Activated CD8-positive, alpha-beta memory T cell treated with anti-CD3 and anti-CD28 coated beads for 4 hours (primary cell): ENCODE data around the gene ELAPOR1.

ENCODE experiments used
- DNase-seq, 2 donors: peaks; one replicate each; pipeline ENCODE4 v3.0.0-alpha.2; 2020; ENCODE audit warnings: low read depth in 2 of 2

Gene ELAPOR1

DNA sequence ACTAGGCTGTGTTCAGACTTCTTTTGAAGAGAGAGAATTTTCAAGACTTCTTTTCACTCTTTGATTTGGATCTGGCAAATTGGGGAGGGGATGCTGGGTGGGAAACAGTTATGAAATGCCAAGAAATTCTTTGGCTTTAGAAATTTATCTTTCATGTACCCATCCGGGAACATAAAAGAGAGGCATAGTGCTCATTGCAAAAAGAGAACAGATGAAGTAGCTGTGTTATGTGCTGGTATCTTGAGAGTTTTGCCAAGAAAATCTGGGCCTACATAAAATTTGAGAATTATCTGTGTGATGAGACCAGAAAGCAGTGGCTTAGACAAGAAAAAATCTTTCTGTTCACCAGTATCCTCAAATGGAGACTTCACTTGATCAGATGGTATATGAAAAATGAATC lies 19.0 kb upstream of the ELAPOR1 start:
- DNase-seq: no peak

DNA sequence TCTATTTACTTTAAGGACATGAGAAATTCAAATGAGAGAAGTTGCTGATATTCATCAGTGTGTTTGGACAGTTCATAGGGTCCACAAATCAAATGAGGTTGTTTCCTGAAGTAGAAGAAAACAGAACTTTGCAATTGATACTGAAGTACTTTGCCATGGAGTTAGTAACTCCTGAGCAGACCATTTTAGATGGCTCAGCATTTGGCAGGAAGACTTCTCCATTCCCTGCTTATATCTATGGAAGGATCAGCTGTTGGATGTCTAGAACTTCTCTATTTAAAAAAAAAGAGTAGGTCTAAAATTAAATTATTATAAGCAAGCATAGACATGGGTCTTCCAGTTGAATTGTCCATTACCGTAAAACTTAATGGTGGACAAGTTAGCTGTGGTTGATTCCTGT lies 18.3 kb upstream of the ELAPOR1 start:
- DNase-seq: no peak

DNA sequence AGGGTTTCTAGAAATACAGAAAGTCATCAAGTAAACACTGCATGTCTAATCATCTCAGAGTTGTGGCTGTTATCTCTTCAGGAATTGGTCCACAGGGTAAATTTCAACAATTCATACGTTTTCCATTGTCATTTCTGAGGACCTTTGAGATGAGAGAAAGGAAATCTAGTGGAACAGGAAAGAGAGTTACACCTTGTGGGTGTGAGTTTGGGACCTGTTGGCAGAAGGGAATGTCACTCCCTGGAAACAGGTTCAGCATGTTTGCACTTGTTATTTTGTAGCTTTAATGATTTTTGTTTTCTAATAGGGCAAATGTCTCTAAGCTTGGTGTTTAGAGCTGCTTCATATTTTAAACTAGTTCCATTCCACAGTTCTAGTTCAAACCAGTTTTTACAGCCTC lies 17.8 kb upstream of the ELAPOR1 start:
- no peak for DNase-seq

DNA sequence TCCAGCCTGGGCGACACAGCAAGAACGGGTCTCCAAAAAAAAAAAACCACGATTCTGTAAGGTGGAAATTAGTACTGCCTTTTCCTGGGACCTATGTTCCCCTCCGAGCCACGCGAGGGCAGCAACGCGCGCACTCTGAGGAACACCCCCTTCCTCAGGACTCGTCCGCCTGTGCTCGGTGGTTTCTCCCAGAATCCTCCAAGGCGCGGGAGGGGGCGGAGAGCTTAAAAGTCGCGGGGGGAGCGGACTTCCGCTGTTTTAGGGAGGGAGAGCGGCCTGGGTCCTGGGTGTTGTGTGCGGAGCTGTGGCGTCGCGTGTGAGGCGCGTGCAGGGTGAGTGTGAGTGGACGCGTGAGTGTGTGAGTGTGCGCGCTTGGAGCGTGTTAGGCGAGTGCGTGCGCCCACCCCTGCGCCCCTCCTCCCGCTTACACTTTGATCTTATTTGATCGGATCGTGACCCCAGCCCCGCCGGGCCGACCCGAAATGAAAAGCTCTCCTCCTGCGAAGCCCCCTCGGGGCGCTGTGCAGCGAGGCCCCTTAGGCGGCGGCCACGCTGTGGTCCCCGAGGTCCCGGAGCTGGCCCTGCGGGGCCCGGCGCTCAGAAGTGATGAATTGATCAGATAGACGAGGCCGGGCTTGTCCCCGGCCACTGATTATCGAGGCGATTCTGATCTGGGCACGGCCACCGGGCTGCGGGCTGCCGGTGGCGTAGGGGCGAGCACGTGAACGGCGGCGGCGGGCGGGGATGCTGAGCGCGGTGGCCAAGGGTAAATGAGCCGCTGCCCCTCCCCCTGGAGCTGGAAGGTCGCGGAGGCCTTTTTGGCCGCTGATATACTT lies 13.8 kb upstream of the ELAPOR1 start:
- DNase-seq: peak; percentile 94 to 97

DNA sequence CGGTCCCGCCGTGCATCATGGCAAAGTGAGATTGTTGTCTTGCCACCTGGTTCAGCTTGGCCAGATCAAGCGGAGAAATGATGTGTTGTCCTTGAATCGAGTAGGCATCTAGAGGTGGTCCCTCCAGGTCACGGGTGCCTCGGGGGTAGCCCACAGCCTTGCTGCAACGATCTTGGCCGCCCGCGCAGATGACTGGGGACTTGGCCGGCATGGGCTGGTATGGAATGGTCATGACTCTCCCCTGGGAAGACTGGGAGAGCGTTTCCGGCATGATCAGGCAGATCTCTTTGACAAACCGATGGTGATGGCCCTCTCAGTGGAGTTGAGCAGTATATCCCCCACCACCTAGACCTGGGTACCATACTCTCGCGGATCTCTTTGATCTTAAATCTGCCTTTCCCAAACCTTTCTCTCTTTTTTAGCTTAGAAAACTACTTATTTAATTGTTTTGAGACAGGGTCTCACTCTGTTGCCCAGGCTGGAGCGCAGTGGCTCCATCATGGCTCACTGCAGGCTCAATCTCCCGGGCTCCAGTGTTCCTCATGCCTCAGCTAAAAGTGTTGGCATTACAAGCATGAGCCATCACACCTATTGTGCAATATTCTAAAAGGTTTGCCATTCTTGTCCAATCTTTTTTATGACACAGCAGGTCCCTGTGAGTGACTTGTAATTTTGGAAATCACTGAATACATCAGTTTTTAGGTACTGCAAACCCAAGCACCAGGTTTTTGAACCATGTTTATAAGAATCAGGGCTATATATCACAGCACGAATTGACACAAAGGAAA lies 9.4 kb upstream of the ELAPOR1 start:
- no peak for DNase-seq

DNA sequence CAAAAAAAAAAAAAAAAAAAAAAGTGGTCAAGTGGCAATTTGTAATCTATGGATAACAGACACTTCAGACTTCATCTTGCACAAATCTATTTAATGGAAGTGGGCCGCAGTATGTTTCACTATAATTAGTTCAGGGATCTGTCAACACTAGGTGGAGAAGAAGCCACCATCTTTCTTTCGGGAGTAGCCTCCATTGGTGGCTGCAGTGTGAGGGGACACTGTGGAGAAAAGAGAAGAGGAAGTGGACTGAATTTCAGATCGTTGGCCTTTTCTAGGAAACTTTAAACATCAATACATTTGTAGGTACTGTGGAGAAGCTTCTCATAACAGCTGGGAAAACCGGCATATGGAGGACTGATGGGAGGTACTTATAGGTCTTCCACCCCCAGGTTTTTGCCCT lies 8.0 kb upstream of the ELAPOR1 start:
- no peak for DNase-seq

DNA sequence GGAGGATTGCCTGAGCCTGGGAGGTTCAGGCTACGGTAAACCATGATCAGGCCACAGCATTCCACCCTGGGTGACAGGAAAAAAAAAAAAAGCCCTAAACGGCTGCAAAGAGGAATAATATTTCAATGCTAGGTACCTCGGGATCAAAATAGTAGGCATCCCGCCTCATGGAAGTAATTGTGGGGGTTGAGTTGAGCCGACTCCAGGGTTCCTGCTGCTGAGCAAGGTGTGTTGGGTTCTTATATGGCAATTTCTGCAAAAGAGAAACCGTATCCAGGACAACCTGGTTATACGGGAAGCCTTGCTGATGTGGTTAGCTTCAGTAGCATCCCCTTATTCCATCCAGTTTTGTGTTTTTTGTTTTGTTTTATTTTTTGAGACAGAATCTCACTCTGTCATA lies 6.1 kb upstream of the ELAPOR1 start:
- DNase-seq: no peak

DNA sequence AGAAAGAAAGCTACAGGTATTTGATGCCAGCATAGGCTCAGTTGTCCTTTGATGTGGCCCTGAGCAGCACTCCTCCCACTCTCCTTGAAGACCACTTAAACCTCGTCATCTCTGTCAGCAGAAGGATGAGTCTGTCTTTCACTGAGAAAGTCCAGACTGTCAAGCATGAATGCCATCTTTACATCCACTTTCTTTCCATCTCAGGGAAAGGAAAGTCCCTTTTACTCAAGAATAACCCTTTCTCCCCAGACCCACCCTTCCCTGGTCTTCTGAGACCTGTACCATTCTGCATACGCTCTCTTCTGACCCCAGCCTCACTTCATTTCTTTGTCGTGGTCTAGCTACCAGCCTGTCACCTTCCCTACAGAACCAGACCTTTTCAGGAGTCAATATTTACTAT lies 4.0 kb upstream of the ELAPOR1 start:
- DNase-seq: no peak

DNA sequence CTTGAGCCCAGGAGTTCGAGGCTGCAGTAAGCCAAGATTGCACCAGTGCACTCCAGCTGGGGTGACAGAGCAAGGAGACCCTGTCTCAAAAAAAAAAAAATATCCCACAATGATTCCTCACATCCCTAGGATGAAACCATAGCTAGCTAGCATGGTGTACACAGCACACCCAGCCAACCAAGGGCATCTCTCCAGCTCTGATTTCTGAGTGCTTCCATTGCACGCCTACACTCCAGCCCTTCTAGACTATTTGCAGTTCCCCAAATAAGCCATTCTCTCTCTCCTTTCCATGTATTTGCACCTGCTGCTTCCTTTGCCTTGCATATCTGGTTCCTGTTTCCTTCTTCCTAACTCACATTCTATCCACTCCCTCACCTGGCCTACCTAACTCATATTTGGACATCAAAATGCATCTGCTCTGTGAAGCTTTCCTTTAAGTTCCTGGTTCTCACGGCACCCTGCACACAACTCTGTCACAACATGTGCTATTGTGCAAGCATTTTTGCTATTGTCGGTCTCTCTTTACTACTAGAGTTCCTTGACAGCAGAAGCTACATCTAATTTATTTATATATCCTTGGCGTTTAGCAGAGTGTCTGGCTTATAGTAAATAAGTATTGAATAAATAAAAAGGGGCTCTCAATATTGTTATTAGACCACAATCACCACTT lies 2.4 kb upstream of the ELAPOR1 start:
- DNase-seq: no peak

DNA sequence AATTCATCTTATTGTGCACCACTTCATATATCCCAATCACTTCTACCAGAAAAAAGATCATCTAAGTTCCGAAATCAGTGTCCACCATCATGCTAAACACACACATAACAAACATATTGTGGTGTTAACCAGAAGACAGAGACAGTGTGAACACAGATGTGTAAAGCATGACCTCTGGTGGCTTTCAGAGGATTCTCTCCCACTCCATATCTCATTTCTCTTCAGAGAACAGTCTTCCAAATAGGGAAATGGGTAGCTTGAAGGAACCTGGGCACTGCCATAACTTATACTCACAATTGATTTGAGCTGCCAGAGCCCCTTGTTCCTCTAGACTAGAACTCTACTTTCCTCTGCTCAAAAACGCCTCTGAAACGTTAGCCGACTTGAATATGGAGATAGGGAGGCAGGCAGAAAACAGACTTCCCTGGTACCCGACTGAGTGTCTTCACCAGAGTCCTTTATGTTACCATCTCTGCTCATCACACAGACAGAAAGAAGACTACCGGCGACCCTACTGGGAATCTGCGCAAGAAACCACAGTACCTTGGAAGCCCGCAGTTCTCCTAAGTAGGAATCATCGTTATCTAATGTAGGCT lies 1.8 kb upstream of the ELAPOR1 start:
- DNase-seq: no peak

DNA sequence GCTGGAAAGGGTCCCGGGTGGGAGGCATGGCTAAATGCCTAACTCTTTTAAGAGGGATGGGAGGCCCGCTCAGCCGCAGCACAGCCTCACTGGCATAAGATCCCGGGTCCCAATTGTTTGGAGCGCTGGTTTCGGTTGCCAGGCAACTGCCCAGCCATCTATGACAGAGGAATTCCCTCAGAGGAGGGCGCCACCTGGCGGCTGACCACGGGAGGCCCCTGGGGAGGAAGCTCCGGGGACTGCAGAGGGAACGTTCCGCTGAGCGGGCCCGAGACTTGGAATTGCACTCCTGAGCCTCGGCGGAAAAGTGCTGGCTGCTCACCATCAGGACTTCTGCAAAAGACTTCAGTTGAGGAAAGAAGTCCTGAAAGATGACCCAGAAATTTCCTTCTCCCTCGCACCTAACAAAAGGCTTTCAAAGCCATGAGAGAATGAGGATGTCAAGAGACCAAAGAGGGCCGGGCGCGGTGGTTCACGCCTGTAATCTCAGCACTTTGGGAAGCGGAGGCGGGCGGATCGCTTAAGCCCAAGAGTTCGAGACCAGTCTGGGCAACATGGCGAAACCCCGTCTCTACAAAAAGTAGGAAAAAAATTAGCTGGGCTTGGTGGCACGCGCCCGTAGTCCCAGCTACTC lies 1.1 kb upstream of the ELAPOR1 start:
- peak; percentile 71 to 80 for DNase-seq

DNA sequence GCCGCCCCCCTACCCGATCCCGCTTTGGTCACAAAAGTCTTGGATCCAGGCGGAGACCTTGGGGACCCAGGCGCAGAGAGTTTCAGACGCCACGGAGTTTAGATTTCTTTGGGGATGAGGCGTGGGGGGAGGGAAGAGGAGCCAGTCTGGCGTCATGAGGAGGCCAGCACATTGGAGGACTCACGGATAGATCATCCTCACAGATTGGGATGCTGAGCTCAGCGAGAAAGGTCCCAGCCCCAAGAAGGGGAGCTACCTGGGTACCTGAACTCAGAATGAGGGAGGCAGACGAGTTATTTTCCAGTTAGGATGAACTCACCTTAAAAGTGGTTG lies 393 bp downstream of the ELAPOR1 start:
- no peak for DNase-seq

DNA sequence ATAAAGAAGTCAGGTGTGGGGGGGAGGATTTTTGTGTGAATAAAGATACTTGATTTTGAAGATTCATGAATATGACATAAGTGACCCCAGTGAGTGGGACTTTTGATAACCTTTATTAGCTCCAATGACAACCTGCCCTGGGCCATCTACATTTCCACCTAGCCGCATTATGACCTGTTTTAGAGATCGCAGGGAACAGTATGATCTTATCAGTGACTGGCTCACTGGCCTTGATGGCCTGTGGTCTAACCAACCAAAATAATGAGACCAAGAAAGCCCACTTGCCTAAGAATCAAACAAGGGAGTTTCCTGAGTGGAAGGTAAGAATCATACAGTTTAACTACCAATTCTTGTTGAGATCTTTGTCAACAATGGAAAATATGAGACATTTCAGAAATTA lies 1.8 kb downstream of the ELAPOR1 start:
- no peak for DNase-seq

DNA sequence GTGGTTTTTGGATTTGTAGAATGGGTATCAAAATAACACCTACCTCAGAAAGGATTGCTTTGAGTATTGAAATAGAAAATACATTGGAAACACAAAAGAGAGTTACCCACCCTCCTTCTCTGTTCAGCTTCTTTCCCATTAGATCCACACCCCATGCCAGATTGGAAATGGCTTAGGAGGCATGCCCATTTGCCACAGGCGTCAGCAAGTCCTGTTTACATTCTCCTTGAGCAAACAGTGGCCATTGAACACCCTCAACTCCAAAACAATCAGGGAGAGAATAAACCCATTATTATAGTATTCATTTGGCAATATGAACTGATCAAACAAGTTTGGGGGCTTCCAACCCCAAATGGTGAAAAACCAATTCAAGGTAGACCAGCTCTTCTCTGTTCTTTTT lies 2.4 kb downstream of the ELAPOR1 start:
- DNase-seq: no peak

DNA sequence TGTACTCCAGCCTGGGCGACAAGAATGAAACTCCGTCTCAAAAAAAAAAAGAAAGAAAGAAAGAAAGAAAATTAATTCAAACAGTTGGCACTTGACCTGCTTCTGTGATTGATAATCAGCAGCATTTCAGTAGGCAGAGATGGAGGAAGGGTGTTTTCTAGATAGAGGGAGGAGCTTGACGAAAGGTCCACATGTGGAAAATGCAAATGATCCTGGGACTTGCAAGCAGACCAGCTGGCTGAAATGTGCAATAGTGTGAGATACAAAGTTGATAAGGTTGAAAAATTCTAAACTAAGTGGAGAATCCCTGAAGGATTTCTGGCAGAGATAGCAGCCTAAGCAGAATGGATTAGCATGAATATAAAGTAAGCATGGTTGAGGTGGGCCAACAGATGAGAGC lies 4.2 kb downstream of the ELAPOR1 start:
- DNase-seq: no peak

DNA sequence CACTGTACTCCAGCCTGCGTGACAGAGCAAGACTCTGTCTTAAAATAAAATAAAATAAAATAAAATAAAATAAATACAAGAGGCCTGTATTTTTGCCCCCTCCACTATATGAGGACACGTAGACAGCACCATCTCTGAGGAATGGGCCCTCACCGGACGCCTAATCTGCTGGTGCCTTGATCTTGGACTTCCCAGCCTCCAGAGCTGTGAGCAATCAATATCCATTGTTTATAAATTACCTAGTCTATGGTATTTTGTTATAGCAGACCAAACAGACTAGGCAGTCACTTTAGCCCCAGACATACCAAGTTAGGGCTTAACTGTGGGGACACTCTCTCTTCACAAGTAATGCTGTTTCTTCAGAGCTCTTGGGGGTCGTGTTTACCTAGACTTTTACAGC lies 6.4 kb downstream of the ELAPOR1 start:
- DNase-seq: no peak

DNA sequence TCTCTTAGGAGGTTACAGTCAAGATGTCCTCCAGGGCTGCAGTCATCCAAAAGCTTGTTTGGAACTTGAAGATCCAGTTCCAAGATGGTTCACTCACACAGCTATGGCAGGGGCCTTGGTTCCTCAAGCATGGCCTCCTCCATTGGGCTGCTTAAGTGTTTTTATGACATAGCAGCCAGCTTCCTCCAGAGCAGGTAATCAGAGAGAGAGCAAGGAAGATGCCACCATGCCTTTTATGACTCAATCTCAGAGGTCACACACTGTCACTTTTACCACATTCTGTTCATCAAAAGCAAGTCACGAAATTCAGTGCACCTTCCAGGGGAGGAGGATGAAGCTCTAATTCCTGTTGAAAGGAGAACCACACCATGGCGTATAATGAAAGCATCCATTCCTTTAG lies 17.1 kb downstream of the ELAPOR1 start:
- no peak for DNase-seq

DNA sequence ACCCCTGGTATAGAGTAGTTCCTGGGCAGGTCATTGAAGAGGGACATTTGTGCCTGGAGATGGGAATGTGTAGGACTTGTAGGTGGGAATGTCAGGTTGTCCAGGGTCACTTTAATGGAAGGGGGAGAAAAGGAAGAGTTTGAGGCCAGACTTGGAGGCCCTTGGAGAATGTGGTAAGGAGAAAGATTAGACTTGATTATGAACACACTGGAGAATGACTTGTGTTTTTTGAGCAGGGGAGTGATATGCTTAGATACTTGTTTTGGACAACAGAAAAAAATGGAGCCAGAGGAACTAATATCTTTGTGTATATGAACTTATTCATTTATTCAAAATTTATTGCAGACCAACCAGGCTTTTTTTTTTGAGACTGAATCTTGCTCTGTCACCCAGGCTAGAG lies 17.9 kb downstream of the ELAPOR1 start:
- DNase-seq: no peak

DNA sequence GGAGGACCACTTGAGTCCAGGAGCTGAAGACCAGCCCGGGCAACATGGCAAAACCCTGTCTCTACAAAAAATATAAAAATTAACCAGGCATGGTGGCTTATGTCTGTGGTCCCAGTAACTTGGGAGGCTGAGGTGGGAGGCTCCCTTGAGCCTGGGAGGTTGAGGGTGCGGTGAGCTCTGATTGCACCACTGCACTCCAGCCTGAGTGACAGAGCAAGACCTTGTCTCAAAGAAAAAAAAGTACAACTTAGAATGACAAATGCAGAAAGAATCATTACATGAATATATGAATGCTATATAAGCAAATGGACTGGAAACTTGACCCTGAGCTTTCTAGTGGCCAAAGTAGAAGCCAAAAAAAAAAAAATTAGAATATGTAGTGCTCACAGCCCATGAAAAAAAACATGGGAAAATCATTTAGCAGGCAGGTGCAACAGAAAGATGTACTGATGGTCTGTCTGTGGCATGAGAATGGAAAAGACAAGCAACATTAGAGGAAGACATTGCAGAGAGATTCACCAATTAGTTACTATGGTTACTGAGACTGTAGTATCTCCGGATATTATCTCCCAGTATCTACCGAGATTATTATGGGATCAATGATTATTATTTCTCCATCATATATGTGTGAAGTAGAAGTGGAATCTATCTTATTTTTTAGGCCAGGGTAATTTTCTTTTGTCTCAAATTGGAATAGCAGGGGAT lies 19.2 kb downstream of the ELAPOR1 start:
- no peak for DNase-seq

DNA sequence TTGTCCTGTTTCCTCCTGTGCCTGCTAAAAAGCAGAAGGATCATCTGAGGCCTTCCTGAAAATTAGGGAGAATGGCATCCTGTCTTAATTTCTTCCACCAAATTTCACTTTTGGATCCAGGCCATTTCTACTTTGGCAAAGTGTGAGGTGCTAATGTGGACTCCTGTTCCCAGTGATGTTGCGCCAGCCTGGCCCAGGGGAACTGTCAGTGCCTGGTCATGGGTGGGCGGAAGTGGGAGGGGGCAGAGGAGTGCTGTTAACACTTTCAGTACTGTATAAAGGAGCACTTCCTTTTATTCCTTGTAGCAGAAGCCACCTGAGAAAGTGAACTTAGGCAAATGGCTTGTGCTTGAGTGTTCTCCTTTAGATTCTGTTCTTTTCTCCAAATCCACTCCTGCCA lies 19.9 kb downstream of the ELAPOR1 start:
- DNase-seq: no peak

DNA sequence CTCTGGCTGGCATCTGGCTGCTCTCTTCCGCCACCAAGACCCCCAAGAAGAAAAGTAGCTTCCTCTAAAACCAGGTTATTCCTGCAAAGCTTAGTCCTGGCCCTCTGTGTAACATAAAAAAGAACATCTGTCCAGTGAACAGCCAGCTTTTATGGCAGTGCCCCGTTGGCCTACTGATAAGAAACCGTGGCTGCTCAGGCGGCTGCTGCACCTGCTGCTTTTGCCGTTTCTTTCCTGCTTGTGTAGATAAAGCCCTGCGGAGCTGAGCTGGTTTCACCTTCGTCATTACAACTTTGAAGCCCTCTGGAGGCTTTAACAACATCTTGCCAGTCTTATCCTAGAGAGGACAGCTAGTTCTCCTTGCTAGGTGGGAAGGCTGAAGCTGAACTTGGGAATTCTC lies 20.5 kb downstream of the ELAPOR1 start:
- DNase-seq: no peak
